ELR (cell line): ENCODE results near the gene HAS3.
"Not testable (repeated sequence)": the region's sequence is repeated elsewhere in the genome, so short reads cannot be mapped to it uniquely, and the experiment has no call there.

Experiments
- DNase-seq: peaks from one replicate; pipeline ENCODE4 v3.0.0-alpha.2; 2015; ENCODE audit warnings: low read depth

Gene HAS3

GRCh38 chr16:69143116-69143515 is 37.7 kb downstream of the HAS3 start:
- DNase-seq: peak; percentile 42

DNA sequence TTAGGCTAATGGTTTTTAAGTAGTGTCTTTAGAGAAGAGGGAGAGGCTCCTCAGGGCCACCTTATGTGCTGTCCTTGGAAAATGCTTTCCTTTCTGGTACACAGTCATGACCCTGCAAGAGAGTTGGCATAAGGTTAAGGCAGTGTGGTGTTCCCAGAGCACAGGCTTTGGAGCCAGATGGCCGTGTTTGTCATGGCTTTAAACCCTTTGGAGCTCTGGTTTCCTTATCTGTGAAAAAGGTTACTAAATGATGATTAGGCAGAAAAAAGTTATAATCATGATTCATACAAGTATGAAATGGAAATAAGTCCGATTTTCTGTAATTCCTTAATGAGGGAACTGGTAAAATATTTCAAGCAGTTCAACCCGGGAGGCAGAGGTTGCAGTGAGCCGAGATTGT is 40.2 kb downstream of the HAS3 start:
- DNase-seq: no peak

DNA sequence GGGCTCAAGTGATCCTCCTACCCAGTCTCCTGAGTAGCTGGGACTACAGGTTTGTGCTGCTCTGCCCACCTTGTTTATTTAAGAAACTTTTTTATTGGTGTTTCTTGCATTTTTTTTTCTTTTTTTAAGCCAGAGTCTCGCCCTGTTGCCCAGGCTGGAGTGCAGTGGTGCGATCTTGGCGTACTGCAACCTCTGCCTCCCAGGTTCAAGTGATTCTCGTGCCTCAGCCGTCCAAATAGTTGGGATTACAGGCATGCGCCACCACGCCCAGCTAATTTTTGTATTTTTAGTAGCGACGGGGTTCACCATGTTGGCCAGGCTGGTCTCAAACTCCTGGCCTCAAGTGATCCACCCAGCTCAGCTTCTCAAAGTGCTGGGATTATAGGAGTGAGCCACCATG is 44.2 kb downstream of the HAS3 start:
- DNase-seq: not testable (repeated sequence)

DNA sequence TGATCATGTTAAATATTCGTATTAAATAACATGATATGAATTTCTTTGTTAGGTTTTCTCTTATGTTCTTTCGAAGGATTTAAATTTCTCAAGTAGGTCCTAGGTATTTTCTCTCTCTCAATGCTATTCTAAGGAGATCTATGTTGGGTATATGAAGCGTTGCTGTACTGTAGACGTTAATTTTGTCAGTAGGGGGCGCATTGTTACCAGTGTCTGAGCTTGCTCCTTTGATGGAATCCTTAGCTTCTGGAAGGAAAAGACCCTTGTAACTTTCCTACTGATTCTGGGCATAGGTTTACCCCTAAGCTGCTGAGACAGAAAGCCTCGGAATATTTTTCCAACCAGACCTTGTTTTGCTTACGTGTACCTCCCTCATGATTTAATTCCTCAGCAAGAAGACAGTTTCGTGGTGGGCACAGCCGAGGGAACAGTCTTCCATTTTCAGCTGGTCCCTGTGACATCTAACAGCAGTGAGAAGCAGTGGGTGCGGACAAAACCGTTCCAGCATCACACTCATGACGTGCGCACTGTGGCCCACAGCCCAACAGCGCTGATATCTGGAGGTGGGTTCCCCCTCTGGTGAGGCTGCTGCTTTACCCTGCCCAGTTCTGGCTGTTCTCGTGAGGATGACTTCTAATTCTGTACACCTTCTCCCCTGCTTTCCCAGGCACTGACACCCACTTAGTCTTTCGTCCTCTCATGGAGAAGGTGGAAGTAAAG is 44.9 kb downstream of the HAS3 start:
- peak; percentile 84 for DNase-seq

DNA sequence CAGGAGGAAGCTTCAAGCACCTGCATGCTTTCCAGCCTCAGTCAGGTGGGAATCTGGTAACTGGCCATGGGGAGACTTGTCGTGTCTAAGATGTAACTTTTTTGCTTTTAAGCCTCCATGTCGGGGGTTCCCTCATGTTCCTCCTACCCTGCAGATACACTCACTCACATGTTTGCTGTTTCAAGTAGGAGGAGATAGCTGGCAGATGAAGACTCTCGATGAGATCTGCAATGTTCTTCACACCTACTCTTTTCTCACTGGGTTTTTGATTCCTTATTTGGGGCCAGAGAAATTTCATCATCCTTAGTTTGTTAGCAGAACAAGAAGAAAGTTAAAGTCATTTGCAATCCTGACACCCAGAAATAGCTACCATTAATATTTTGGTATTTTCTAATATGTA is 51.7 kb downstream of the HAS3 start:
- no peak for DNase-seq

GRCh38 chr16:69160192-69160591 is 54.7 kb downstream of the HAS3 start:
- DNase-seq: no peak

- DNase-seq: no peak
These were observed 60.1 kb downstream of the HAS3 start for GRCh38 chr16:69165584-69165983.

DNA sequence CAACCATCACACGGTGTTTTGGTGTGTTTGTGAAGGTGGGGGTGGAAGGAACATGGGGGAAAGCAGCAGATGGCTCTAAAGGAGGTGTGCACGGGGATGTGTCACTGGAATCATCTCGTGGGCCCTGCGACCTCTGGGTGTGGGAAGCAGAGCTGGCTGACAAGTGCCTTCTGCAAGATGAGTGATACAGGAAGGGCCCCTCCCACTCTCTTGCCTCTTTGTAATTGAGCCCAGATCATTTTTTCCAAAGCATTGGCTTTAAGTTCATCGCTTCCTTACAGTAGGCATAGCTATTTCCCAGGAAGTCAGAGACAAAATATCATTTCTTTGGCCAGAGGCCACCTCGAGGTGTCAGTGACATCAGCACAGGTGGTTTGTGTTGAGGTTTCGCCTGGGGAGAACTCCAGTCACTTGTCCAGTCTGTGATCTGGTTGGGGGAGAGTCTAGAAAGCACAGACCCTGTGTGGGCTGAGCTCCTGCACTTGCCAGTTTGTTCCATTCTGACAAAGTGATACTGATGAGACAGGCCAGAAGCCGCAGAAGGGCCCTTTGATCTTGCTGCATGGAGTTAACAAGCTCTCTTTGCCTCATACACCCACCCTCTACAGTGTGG is 60.9 kb downstream of the HAS3 start:
- DNase-seq: peak; percentile 78

GRCh38 chr16:69166946-69167930 is 61.8 kb downstream of the HAS3 start:
- peak; percentile 86 for DNase-seq
